Cortex of kidney (tissue), 1 donor: ENCODE results near the gene DNAJC13.

Experiments used
- DNase-seq: peaks from one replicate; lab custom pipeline; 2025; lab: John Stamatoyannopoulos, UW

Gene DNAJC13

GRCh38 chr3:132461544-132461943 lies 44.2 kb downstream of the DNAJC13 start:
- no peak for DNase-seq

GRCh38 chr3:132464066-132464465 lies 46.8 kb downstream of the DNAJC13 start:
- DNase-seq: no peak

- DNase-seq: no peak
These were observed 52.0 kb downstream of the DNAJC13 start for GRCh38 chr3:132469326-132469725.

GRCh38 chr3:132486099-132486498 lies 68.8 kb downstream of the DNAJC13 start:
- no peak for DNase-seq

GRCh38 chr3:132488151-132488550 lies 70.8 kb downstream of the DNAJC13 start:
- no peak for DNase-seq

GRCh38 chr3:132499071-132499470 lies 81.8 kb downstream of the DNAJC13 start:
- no peak for DNase-seq

- DNase-seq: no peak
These were observed 86.3 kb downstream of the DNAJC13 start for GRCh38 chr3:132503559-132503958.

- no peak for DNase-seq
These were observed 87.2 kb downstream of the DNAJC13 start for GRCh38 chr3:132504375-132504933.

- DNase-seq: no peak
These were observed 90.4 kb downstream of the DNAJC13 start for GRCh38 chr3:132507657-132508056.

GRCh38 chr3:132509096-132509495 lies 91.8 kb downstream of the DNAJC13 start:
- no peak for DNase-seq

- DNase-seq: no peak
These were observed 92.2 kb downstream of the DNAJC13 start for GRCh38 chr3:132509506-132509905.

GRCh38 chr3:132513057-132513456 lies 95.8 kb downstream of the DNAJC13 start:
- no peak for DNase-seq

GRCh38 chr3:132517311-132517710 lies 100.0 kb downstream of the DNAJC13 start:
- DNase-seq: no peak

GRCh38 chr3:132519914-132520313 lies 102.6 kb downstream of the DNAJC13 start:
- DNase-seq: no peak

- no peak for DNase-seq
These were observed 104.6 kb downstream of the DNAJC13 start for GRCh38 chr3:132521901-132522300.

GRCh38 chr3:132522353-132522752 lies 105.1 kb downstream of the DNAJC13 start:
- no peak for DNase-seq

- no peak for DNase-seq
These were observed 113.3 kb downstream of the DNAJC13 start for GRCh38 chr3:132530624-132531023.

- DNase-seq: no peak
These were observed 118.5 kb downstream of the DNAJC13 start for GRCh38 chr3:132535575-132536441.

- no peak for DNase-seq
These were observed 119.3 kb downstream of the DNAJC13 start for GRCh38 chr3:132536442-132537153.

GRCh38 chr3:132537297-132537696 lies 120.0 kb downstream of the DNAJC13 start:
- no peak for DNase-seq

- DNase-seq: no peak
These were observed 120.8 kb downstream of the DNAJC13 start for GRCh38 chr3:132538072-132538471.

- DNase-seq: no peak
These were observed 122.4 kb downstream of the DNAJC13 start for GRCh38 chr3:132539681-132540080.

- DNase-seq: no peak
These were observed 125.3 kb downstream of the DNAJC13 start for GRCh38 chr3:132542577-132542976.
